ENCODE measurements around the gene CYTIP. TPM values are rescaled to one million over a fixed set of nuclear protein-coding genes. Genes with fewer than 3 reads are reported as not detected.
A peak's percentile ranks its signal among the peaks of the same experiment; 100 is the strongest.

The CYTIP gene
- total and polyA plus RNA-seq, 2 of the 13 experiments (the other 11 are each of a cell fraction or from before 2014, with no cell fraction given) = not detected

GRCh38 chr2:157460384-157460837, 16.5 kb upstream of the CYTIP start (continued):
- TF ChIP-seq POGZ (CRISPR knock-in tag; IDR thresholded peaks at IDR 0.05) = 0 out of 2 replicates have a peak, but pooled peaks have one; percentile 13
- TF ChIP-seq ZNF263 (CRISPR knock-in tag; IDR thresholded peaks at IDR 0.05) = no peak
- TF ChIP-seq ZNF207 (IDR thresholded peaks at IDR 0.05; ENCODE audit: borderline replicate concordance) = no peak
- TF ChIP-seq AHDC1 (CRISPR knock-in tag; IDR thresholded peaks at IDR 0.05; ENCODE audit: borderline replicate concordance) = peak; percentile 59; the same call in 1 of the 2 replicates
- TF ChIP-seq HDAC1 (CRISPR knock-in tag; IDR thresholded peaks at IDR 0.05) = 0 out of 2 replicates have a peak, but pooled peaks have one; percentile 16
- no peak for TF ChIP-seq SMC3 (IDR thresholded peaks at IDR 0.05; ENCODE audit: low read length)
- TF ChIP-seq CEBPG (CRISPR knock-in tag; IDR thresholded peaks at IDR 0.05) = 0 out of 2 replicates have a peak, but pooled peaks have one; percentile 37
- TF ChIP-seq BCL6 (CRISPR knock-in tag; IDR thresholded peaks at IDR 0.05) = 0 out of 2 replicates have a peak, but pooled peaks have one; percentile 9
- TF ChIP-seq HNF1A (IDR thresholded peaks at IDR 0.05; ENCODE audit: low read depth) = peak; percentile 88
- TF ChIP-seq HNF1A (CRISPR knock-in tag; IDR thresholded peaks at IDR 0.05; ENCODE audit: borderline replicate concordance) = peak; percentile 60; the same call in 1 of the 2 replicates
- TF ChIP-seq KDM6A (CRISPR knock-in tag; IDR thresholded peaks at IDR 0.05; ENCODE audit: low read depth) = 0 out of 2 replicates have a peak, but pooled peaks have one; percentile 20
- TF ChIP-seq EP300 (IDR thresholded peaks at IDR 0.05; ENCODE audit: low read depth in 2 of 2, low read length in 2 of 2) = peak in 1 of 2 experiments; percentile 43; a peak in 1 of 4 replicates
- no peak for TF ChIP-seq EP300 (CRISPR knock-in tag; IDR thresholded peaks at IDR 0.05; ENCODE audit: borderline replicate concordance)
- peak; percentile 75 for TF ChIP-seq PAXIP1 (CRISPR knock-in tag; conservative IDR thresholded peaks at IDR 0.05)
- TF ChIP-seq CEBPB (IDR thresholded peaks at IDR 0.05; ENCODE audit: borderline replicate concordance, low read depth, low read length) = peak; percentile 14; the same call in 1 of the 2 replicates
- TF ChIP-seq HNF4G (IDR thresholded peaks at IDR 0.05; ENCODE audit: borderline replicate concordance, low read depth, low read length) = peak; percentile 37; the same call in 1 of the 2 replicates
- no peak for TF ChIP-seq HNF4G (CRISPR knock-in tag; IDR thresholded peaks at IDR 0.05; ENCODE audit: borderline replicate concordance, low read depth)
